Body of pancreas (tissue), 4 donors: ENCODE measurements around the gene SMAD2. TPM values are rescaled to one million over a fixed set of nuclear protein-coding genes. Genes with fewer than 3 reads are reported as not detected.
A peak's percentile ranks its signal among the peaks of the same experiment; 100 is the strongest.

Source experiments
- ATAC-seq: fragments of 150-250 bp; one replicate; pipeline ENCODE4 v1.9.1; 2016
- DNase-seq, 4 donors: peaks; one replicate each; pipeline ENCODE4 v3.0.0-alpha.2; 2019
- H3K27ac ChIP-seq, 4 donors: fragments of 200-600 bp; sonication (generic); 1 replicate in 3 of 4; 2 replicates in 1 of 4; pipeline versions ENCODE4 v1.5.1 to v1.6.1; 2016 to 2019; ENCODE audit warnings: mild to moderate bottlenecking in 1 of 4, mixed read lengths in 1 of 4, moderate library complexity in 1 of 4
- H3K27me3 ChIP-seq, 2 donors: fragments of 200-600 bp; sonication (generic); one replicate each; pipeline ENCODE4 v1.6.0; 2016; ENCODE audit warnings: mild to moderate bottlenecking in 1 of 2
- H3K36me3 ChIP-seq, 2 donors: fragments of 200-600 bp; sonication (generic); replicated peaks in 1 of 2; 2 replicates each; pipeline ENCODE4 v1.5.1; 2016; ENCODE audit warnings: low read depth in 2 of 2; ENCODE audit not compliant: insufficient read depth in 1 of 2
- H3K4me1 ChIP-seq: fragments of 200-600 bp; sonication (generic); one replicate; pipeline ENCODE4 v1.6.0; 2016
- H3K4me3 ChIP-seq, 2 donors: fragments of 200-600 bp; sonication (generic); 1 replicate in 1 of 2; 2 replicates in 1 of 2; pipeline ENCODE4 v1.5.1; 2016 to 2019
- H3K9me3 ChIP-seq, 3 donors: fragments of 200-600 bp; sonication (generic); 1 replicate in 2 of 3; 2 replicates in 1 of 3; pipeline ENCODE4 v1.5.1; 2016
- CTCF ChIP-seq, 7 experiments: fragments of 450-650 bp in 4 of 7; fragments of 200-600 bp in 3 of 7; sonication (generic) in 3 of 7; IDR thresholded peaks; one replicate each; pipeline ENCODE4 v1.5.1; 2016 to 2019; ENCODE audit warnings: antibody characterized with exemption in 7 of 7
- POLR2A ChIP-seq, 3 donors: fragments of 450-650 bp; IDR thresholded peaks; one replicate each; pipeline ENCODE4 v1.6.1; 2016; ENCODE audit warnings: antibody characterized with exemption in 3 of 3, mild to moderate bottlenecking in 2 of 3
- WGBS, 2 donors: methylation state at CpG; one replicate each; pipeline ENCODE4 v1.1.5; 2017; 5-methylcytosine and 5-hydroxymethylcytosine counted together
- intact Hi-C: fragments of 100-400 bp; cut with DNase I; formaldehyde crosslinking; loops from one replicate; pipeline ENCODE4 v1.15.1; 2023
- total RNA-seq, 2 donors: library from RNA; depleted of rRNA; stranded (reverse); fragments of >200 nt; gene quantifications; one replicate each; pipeline ENCODE4 v1.1.0, GENCODE V29; 2016

SMAD2 gene
- total RNA-seq, 2 donors from 2014 or later: 9.6 to 19.7 TPM

- TF ChIP-seq CTCF (IDR thresholded peaks at IDR 0.05) (no peak), POLR2A (IDR thresholded peaks at IDR 0.05) (no peak)
- 92 to 96% methylated on average over 6 of the region's 6 CpGs for WGBS, 2 donors
- Histone ChIP-seq H3K4me1 (peaks cover 10% of the 10 kb centered on the region), H3K4me3 (no peak overlapping the region), H3K9me3 (no peaks in the 10 kb centered on the region), H3K27me3 (no peaks in the 10 kb centered on the region), H3K36me3 (no peaks in the 10 kb centered on the region), H3K27ac (no peak overlapping the region)
- intact Hi-C loops: no loop called here
- ATAC-seq (no peak), DNase-seq (no peak)
Observed at GRCh38 chr18:47872426-47872825, 58.0 kb downstream of the SMAD2 start.

GRCh38 chr18:47871288-47871687, 59.2 kb downstream of the SMAD2 start:
- Histone ChIP-seq H3K27me3 (no peaks in the 10 kb centered on the region), H3K27ac (no peak overlapping the region), H3K4me3 (no peak overlapping the region), H3K9me3 (no peaks in the 10 kb centered on the region), H3K4me1 (peaks cover 10% of the 10 kb centered on the region), H3K36me3 (no peaks in the 10 kb centered on the region)
- TF ChIP-seq CTCF (IDR thresholded peaks at IDR 0.05) (no peak), POLR2A (IDR thresholded peaks at IDR 0.05) (no peak)
- DNase-seq: peak in 2 of 4 donors; percentile 11 to 17
- no peak for ATAC-seq
- 39 to 46% methylated on average over 3 of the region's 3 CpGs for WGBS, 2 donors
- intact Hi-C loops: no loop called here

GRCh38 chr18:47870605-47871004, 59.9 kb downstream of the SMAD2 start:
- no peak for DNase-seq
- H3K4me1 ChIP-seq: peaks cover 10% of the 10 kb centered on the region
- no peak overlapping the region for H3K27ac ChIP-seq
- WGBS, 2 donors: 75 to 84% methylated on average over 1 of the region's 1 CpG
- H3K27me3 ChIP-seq: no peaks in the 10 kb centered on the region
- TF ChIP-seq CTCF (IDR thresholded peaks at IDR 0.05) (no peak), POLR2A (IDR thresholded peaks at IDR 0.05) (no peak)
- intact Hi-C loops: no loop called here
- H3K4me3 ChIP-seq: no peak overlapping the region
- no peak for ATAC-seq
- H3K9me3 ChIP-seq: no peaks in the 10 kb centered on the region
- no peaks in the 10 kb centered on the region for H3K36me3 ChIP-seq

- intact Hi-C loops: no loop called here
Observed at GRCh38 chr18:47868744-47869143, 61.7 kb downstream of the SMAD2 start.

More at GRCh38 chr18:47868744-47869143, 61.7 kb downstream of the SMAD2 start:
- Histone ChIP-seq H3K27me3 (no peaks in the 10 kb centered on the region), H3K36me3 (peaks cover 0 to under 1% of the 10 kb centered on the region in 2 donors), H3K9me3 (no peaks in the 10 kb centered on the region), H3K27ac (no peak overlapping the region), H3K4me3 (no peak overlapping the region), H3K4me1 (peaks cover 10% of the 10 kb centered on the region)
- 80 to 91% methylated on average over 3 of the region's 3 CpGs for WGBS, 2 donors
- no peak for DNase-seq
- no peak for ATAC-seq
- no peak for TF ChIP-seq CTCF (IDR thresholded peaks at IDR 0.05)
- TF ChIP-seq POLR2A (IDR thresholded peaks at IDR 0.05): no peak
